ENCODE results near the gene MRPS30.

MRPS30 gene

GRCh38 chr5:44827681-44828080 lies 18.9 kb downstream of the MRPS30 start:
- TF ChIP-seq CTCF (conservative IDR thresholded peaks at IDR 0.05; ENCODE audit: low read depth, low read length): no peak
- H3K4me3 ChIP-seq (ENCODE audit: low read depth, low read length): no peak overlapping the region
- DNase-seq (ENCODE audit: low read depth): no peak

- TF ChIP-seq CTCF (conservative IDR thresholded peaks at IDR 0.05; ENCODE audit: low read depth, low read length): no peak
- H3K4me3 ChIP-seq (ENCODE audit: low read depth, low read length): no peak overlapping the region
- no peak for DNase-seq (ENCODE audit: low read depth)
These were observed 20.0 kb downstream of the MRPS30 start for GRCh38 chr5:44828719-44829118.

- no peak for TF ChIP-seq CTCF (conservative IDR thresholded peaks at IDR 0.05; ENCODE audit: low read depth, low read length)
- no peak for DNase-seq (ENCODE audit: low read depth)
- H3K4me3 ChIP-seq (ENCODE audit: low read depth, low read length): no peak overlapping the region
These were observed 22.2 kb downstream of the MRPS30 start for GRCh38 chr5:44830951-44831350.

GRCh38 chr5:44833249-44833648 lies 24.5 kb downstream of the MRPS30 start:
- H3K4me3 ChIP-seq (ENCODE audit: low read depth, low read length): no peak overlapping the region
- DNase-seq (ENCODE audit: low read depth): no peak
- no peak for TF ChIP-seq CTCF (conservative IDR thresholded peaks at IDR 0.05; ENCODE audit: low read depth, low read length)

GRCh38 chr5:44835693-44836092 lies 26.9 kb downstream of the MRPS30 start:
- DNase-seq (ENCODE audit: low read depth): no peak
- H3K4me3 ChIP-seq (ENCODE audit: low read depth, low read length): no peak overlapping the region
- TF ChIP-seq CTCF (conservative IDR thresholded peaks at IDR 0.05; ENCODE audit: low read depth, low read length): no peak

GRCh38 chr5:44839018-44839681 lies 30.4 kb downstream of the MRPS30 start:
- no peak overlapping the region for H3K4me3 ChIP-seq (ENCODE audit: low read depth, low read length)
- no peak for TF ChIP-seq CTCF (conservative IDR thresholded peaks at IDR 0.05; ENCODE audit: low read depth, low read length)
- no peak for DNase-seq (ENCODE audit: low read depth)

All from choroid plexus epithelial cell (primary cell).